Measurements from ENCODE around the gene NUDT6.

DNA sequence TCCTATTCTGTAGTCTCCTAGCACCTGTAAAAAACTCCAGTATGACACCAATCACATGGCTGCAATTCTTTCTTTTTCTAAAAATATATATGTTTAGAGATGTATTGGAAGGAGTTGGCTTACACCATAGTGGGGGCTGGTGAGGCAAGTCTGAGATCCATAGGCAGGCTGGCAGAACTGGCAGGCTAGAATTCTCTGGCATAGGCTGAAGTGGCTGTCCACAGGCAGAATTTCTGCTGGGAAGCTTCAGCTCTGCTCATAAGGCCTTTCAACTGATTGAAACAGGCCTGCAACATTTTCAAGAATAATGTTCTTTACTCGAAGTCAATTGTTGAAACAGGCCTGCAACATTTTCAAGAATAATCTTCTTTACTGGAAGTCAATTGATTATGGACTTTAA, 58.8 kb downstream of the NUDT6 start:
- TF ChIP-seq POLR2AphosphoS5 (IDR thresholded peaks at IDR 0.05; ENCODE audit: low read depth, low read length) (no peak), ZNF274 (IDR thresholded peaks at IDR 0.05; ENCODE audit: low read depth, low read length) (no peak), POLR2A (IDR thresholded peaks at IDR 0.05; ENCODE audit: borderline replicate concordance, extremely low read depth, insufficient read depth, insufficient read length) (no peak), JUND (IDR thresholded peaks at IDR 0.05) (no peak), CTCF (IDR thresholded peaks at IDR 0.05 in 2 of 3, conservative IDR thresholded peaks at IDR 0.05 in 1 of 3; ENCODE audit: borderline replicate concordance in 1 of 3, insufficient read depth in 1 of 3, low read depth in 2 of 3, low read length in 2 of 3) (no peak), EZH2 (IDR thresholded peaks at IDR 0.05) (no peak), SP1 (IDR thresholded peaks at IDR 0.05; ENCODE audit: low read depth) (no peak), RAD21 (IDR thresholded peaks at IDR 0.05; ENCODE audit: low read depth) (no peak), ZBTB33 (IDR thresholded peaks at IDR 0.05; ENCODE audit: extremely low read depth, insufficient replicate concordance, low read length) (no peak)
- TF ChIP-seq, protein P1, sequence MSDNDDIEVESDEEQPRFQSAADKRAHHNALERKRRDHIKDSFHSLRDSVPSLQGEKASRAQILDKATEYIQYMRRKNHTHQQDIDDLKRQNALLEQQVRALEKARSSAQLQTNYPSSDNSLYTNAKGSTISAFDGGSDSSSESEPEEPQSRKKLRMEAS (IDR thresholded peaks at IDR 0.05), result no peak
